B cell (primary cell): ENCODE results near the gene RADX.

Source experiments
- EZH2 ChIP-seq: IDR thresholded peaks from 2 replicates; pipeline ENCODE4 v1.6.1; 2012; ENCODE audit warnings: borderline replicate concordance, low read depth, mild to moderate bottlenecking, moderate library complexity, low read length; ENCODE audit not compliant: insufficient read depth, poor library complexity, severe bottlenecking
- TF ChIP-seq, protein P1 (sequence below): fragments of 200-600 bp; IDR thresholded peaks from one replicate; pipeline ENCODE4 v1.8.0; 2022; ENCODE audit warnings: antibody characterized with exemption, mild to moderate bottlenecking

GRCh38 chrX:106680716-106681115 is 68.9 kb downstream of the RADX start:
- TF ChIP-seq, protein P1, sequence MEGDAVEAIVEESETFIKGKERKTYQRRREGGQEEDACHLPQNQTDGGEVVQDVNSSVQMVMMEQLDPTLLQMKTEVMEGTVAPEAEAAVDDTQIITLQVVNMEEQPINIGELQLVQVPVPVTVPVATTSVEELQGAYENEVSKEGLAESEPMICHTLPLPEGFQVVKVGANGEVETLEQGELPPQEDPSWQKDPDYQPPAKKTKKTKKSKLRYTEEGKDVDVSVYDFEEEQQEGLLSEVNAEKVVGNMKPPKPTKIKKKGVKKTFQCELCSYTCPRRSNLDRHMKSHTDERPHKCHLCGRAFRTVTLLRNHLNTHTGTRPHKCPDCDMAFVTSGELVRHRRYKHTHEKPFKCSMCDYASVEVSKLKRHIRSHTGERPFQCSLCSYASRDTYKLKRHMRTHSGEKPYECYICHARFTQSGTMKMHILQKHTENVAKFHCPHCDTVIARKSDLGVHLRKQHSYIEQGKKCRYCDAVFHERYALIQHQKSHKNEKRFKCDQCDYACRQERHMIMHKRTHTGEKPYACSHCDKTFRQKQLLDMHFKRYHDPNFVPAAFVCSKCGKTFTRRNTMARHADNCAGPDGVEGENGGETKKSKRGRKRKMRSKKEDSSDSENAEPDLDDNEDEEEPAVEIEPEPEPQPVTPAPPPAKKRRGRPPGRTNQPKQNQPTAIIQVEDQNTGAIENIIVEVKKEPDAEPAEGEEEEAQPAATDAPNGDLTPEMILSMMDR: no peak
- no peak for TF ChIP-seq EZH2
